Activated CD4-positive, alpha-beta T cell treated with anti-CD3 and anti-CD28 coated beads for 48 hours (primary cell): ENCODE data around the gene FBXL19.

ENCODE experiments used
- DNase-seq: peaks from one replicate; pipeline ENCODE4 v3.0.0-alpha.2; 2020

FBXL19 gene

DNA sequence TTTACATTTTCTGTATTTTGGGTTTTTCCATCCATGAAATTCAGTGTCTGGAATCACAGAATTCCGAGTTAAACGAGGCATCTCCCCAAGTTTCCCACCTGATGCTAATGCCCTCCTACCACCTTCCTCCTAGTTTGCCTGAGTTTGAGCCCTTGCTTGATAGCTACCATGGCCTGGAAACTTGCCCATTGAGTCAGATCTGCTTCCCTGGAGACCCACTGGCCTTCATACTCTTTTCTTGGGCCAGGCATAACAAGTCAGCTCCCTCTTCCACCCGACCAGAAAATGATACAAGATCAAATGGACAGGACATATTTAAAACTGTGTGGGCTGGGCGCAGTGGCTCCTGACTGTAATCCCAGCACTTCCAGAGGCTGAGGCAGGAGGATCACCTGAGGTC is 44.4 kb downstream of the FBXL19 start:
- no peak for DNase-seq

DNA sequence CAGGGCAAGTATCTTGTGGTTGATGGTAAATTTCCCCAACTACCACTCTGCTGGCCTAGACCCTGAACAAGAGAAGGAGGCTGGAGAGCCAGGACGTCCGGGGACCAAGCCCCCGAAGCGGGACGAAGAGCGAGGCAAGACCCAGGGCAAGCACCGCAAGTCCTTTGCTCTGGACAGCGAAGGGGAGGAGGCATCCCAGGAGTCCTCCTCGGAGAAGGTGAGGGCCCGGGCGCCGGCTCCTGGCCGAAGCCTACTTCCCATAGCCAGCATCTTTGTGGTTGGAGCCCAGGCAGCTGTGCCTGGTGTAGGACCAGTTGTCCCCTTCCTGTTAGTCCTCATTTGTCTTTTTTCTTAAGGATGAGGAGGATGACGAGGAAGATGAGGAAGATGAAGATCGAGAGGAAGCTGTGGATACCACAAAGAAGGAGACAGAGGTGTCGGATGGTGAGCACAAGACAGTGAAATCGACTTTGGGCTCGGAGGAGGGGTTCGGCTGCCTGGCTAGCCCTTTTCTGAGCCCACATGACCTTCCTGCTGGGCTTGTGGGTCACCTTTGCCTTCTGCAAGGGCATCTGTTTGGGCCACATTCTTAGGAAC is 46.0 kb downstream of the FBXL19 start:
- no peak for DNase-seq

- no peak for DNase-seq
Observed at GRCh38 chr16:30971298-30971697, 47.9 kb downstream of the FBXL19 start.

GRCh38 chr16:30972872-30973271 is 49.5 kb downstream of the FBXL19 start:
- no peak for DNase-seq

DNA sequence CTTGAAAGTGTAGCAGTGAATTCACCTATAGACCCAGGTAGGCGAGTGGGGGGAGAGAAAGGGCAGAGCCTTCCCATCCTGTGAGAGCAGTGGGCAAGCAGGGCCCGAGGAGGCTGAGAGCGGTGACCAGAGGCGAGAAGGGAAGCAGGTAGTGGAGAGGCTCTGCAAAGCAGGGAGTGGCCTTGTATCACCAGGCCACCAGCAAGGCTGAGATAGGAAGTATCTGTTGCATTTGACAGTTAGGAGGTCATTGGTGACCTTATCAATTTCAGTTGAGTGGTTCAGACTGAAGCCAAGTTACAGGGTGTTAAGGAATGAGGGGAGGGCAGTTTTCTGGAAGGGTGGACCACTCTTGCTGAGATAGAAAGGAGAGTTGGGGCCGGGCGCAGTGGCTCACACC is 51.0 kb downstream of the FBXL19 start:
- DNase-seq, result no peak

GRCh38 chr16:30976486-30976885 is 53.1 kb downstream of the FBXL19 start:
- DNase-seq, result no peak

- peak; percentile 61 for DNase-seq
Observed at GRCh38 chr16:30977502-30977901, 54.1 kb downstream of the FBXL19 start.

DNA sequence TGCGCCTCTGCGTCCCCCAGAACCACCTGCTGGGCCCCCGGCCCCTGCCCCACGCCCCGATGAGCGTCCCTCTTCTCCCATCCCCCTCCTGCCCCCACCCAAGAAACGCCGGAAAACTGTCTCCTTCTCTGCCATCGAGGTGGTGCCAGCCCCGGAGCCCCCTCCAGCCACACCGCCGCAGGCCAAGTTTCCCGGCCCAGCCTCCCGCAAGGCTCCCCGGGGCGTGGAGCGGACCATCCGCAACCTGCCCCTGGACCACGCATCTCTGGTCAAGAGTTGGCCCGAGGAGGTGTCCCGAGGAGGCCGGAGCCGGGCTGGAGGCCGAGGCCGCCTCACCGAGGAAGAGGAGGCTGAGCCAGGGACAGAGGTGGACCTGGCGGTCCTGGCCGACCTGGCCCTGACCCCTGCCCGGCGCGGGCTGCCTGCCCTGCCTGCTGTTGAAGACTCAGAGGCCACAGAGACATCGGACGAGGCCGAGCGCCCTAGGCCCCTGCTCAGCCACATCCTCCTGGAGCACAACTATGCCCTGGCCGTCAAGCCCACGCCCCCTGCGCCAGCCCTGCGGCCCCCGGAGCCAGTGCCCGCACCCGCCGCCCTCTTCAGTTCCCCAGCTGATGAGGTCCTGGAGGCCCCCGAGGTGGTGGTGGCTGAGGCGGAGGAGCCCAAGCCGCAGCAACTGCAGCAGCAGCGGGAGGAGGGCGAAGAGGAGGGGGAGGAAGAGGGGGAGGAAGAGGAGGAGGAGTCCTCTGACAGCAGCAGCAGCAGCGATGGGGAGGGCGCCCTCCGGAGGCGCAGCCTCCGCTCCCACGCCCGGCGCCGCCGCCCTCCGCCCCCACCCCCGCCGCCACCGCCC is 56.0 kb downstream of the FBXL19 start:
- DNase-seq, result no peak

DNA sequence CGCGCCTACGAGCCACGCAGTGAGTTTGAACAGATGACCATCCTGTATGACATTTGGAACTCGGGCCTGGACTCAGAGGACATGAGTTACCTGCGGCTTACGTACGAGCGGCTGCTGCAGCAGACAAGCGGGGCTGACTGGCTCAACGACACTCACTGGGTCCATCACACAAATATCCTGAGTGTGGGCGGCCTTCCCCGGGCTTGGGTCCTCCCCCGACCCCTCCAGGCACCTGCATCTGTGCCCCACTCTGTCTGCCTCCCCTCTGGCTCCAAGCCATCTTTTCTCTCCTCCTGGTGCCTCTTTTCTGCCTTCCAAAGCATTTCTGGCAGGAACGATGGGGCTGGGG is 56.6 kb downstream of the FBXL19 start:
- no peak for DNase-seq

GRCh38 chr16:30980434-30980833 is 57.1 kb downstream of the FBXL19 start:
- DNase-seq, result no peak

- no peak for DNase-seq
Observed at GRCh38 chr16:30980959-30981358, 57.6 kb downstream of the FBXL19 start.

- no peak for DNase-seq
Observed at GRCh38 chr16:30982548-30983288, 59.3 kb downstream of the FBXL19 start.

- DNase-seq, result no peak
Observed at GRCh38 chr16:30983289-30983889, 60.0 kb downstream of the FBXL19 start.

GRCh38 chr16:30983898-30984610 is 60.7 kb downstream of the FBXL19 start:
- DNase-seq, result no peak

GRCh38 chr16:30984669-30985400 is 61.5 kb downstream of the FBXL19 start, which contains the start of gene HSD3B7:
HSD3B7 (plus strand) TSS chr16:30985207; CDS start chr16:30985659, 452 bp downstream.
- peak; percentile 90 for DNase-seq

DNA sequence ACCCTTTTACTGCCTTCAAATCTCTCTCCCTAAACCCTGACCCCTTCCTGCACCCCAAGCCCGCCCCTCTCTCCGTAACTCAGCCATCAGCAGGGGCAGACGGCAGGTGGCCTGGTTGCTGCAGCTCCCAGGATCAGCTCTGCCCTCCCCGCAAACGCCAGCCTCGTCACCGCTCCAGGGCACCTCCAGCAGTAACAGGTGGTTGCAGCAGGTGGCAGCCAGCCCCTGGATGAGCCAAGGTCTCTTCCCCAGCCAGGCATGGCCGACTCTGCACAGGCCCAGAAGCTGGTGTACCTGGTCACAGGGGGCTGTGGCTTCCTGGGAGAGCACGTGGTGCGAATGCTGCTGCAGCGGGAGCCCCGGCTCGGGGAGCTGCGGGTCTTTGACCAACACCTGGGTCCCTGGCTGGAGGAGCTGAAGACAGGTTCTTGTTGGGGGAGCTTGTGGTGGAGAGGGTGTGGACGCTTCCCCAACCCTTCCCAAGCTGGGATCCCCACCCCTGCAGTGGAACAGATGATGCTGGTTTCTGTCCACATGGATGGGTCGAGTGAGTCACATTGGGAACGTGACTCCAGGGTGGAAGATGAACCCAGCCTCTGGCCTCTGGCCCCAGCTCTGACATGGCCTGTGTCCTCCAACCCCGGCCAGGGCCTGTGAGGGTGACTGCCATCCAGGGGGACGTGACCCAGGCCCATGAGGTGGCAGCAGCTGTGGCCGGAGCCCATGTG is 62.2 kb downstream of the FBXL19 start:
- no peak for DNase-seq

DNA sequence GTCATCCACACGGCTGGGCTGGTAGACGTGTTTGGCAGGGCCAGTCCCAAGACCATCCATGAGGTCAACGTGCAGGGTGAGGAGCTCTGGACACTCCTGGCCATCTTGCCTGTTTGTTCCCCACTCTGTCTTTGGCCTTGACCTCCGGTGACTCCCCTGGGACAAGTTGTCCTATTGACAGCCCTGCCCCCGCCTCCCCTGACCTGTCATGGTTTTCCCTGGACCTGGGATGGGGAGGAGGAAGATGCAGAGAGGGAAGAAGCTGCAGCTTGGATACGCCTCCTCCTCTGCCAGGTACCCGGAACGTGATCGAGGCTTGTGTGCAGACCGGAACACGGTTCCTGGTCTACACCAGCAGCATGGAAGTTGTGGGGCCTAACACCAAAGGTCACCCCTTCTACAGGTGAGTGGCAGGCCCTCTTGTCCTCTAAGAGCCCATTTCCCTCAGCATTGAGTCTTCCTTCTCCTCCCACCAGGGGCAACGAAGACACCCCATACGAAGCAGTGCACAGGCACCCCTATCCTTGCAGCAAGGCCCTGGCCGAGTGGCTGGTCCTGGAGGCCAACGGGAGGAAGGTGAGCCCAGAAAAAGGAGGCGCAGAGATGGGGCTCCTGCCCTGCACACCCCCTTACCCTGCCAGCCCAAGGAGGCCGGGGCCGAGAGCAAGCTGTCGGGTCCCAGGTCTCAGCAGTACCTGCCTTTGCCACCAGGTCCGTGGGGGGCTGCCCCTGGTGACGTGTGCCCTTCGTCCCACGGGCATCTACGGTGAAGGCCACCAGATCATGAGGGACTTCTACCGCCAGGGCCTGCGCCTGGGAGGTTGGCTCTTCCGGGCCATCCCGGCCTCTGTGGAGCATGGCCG is 63.0 kb downstream of the FBXL19 start:
- DNase-seq, result no peak

GRCh38 chr16:30987581-30988190 is 64.3 kb downstream of the FBXL19 start:
- no peak for DNase-seq

- no peak for DNase-seq
Observed at GRCh38 chr16:30989469-30990047, 66.2 kb downstream of the FBXL19 start.
